H1 (cell line): ENCODE results near the gene TLE5. TPM values are rescaled to one million over a fixed set of nuclear protein-coding genes. Genes with fewer than 3 reads are reported as not detected.

Experiments used
- CHD7 ChIP-seq: fragments of 300-600 bp; sonication (generic); IDR thresholded peaks from 2 replicates; pipeline ENCODE4 v1.7.1; 2012; ENCODE audit warnings: low read length, moderate library complexity, mild to moderate bottlenecking, inconsistent platforms; ENCODE audit not compliant: insufficient replicate concordance
- EZH2 ChIP-seq: fragments of 200-600 bp; sonication (generic); IDR thresholded peaks from 2 replicates; pipeline ENCODE4 v1.7.1; 2012; ENCODE audit warnings: low read depth, mild to moderate bottlenecking, moderate library complexity, low read length, inconsistent platforms; ENCODE audit not compliant: severe bottlenecking
- polyA plus RNA-seq, 7 experiments: library from polyadenylated mRNA; depleted of rRNA in 3 of 7; stranded (reverse) in 5 of 7; unstranded in 2 of 7; fragments of >200 nt in 5 of 7; fragments of 200-250 nt in 2 of 7; gene quantifications; 1 replicate in 5 of 7; 2 replicates in 1 of 7; 4 replicates in 1 of 7; pipeline versions ENCODE4 v1.2.1 to v1.2.3, GENCODE V29; 2011 to 2013; ENCODE audit warnings: missing spikeins in 2 of 7, mixed read lengths in 2 of 7
- total RNA-seq: library from RNA; stranded (reverse); fragmentation: NEBNext Ultra II Directional; extraction: Animal tissue kit (Norgen Biotek cat#: 25700); gene quantifications from 2 replicates; pipeline ENCODE4 v1.2.1, GENCODE V29; 2021

The TLE5 gene
- total and polyA plus RNA-seq, 2 of the 8 experiments (the other 6 are each of a cell fraction or from before 2014, with no cell fraction given), result 187 to 285 TPM

DNA sequence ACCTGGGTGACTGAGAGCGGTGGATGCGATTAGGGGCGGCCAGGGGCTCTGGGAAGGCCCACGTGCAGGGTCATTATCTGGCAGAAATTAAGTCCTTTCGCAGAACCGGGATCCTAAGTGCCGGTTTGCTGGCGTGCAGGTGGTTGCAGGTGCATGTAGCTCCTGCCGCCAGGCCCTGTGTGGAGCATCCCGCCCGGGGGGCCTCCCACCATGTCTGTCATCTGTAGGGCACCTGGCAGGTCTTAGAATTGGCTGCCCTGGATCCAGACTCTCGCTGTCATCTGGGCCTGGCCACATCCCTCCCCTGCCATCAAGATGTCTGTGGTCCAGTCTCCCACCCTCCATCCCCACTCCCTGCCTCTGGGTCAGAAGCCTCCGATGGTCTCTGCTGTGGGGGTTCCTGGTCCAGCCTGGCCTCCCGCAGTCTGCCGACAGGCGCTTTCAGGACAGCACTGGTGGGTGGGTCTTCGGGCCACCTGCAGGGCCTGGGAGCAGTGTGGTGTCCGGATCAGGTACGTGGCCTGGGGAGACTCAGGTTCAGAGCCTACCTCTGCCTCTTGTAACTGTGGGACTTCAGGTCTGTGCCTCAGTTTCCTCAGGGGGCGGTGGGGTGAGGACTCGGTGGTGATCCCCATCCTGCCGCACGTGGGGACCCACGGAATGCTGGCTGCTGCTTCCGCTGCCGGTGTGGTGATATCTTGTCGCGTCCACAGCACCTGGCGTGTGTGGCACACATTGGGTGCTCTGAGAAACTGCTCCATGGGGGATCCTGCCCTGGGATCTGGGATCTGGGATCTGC is 37.3 kb upstream of the TLE5 start (continued):
- TF ChIP-seq CHD7 (no peak), EZH2 (no peak)
- TF ChIP-seq, all 59 proteins: peak for 0
